ENCODE measurements around the gene TGFBR3L.

DNA sequence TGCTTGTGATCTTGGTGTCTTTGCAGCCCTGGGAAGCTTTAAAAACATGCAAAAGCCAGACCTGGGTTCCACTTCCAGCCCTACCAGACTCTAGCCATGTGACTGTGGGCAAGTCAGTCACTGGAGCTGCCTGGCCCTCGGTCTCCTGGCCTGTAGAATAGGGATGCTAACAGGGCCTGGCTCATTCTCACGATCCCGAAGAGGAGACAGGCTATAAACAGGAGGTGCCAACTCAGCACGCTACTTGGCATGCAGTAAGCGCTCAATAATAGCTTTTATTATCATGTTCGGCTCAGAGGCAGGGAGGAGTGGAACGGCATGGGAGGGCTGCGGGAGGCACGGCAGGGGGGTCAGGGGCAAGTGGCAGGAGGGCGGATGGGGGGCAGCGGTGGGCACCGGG, 9.6 kb downstream of the TGFBR3L start:
- TF ChIP-seq POLR2A (IDR thresholded peaks at IDR 0.05; ENCODE audit: low read depth, low read length) = no peak
- no peak for TF ChIP-seq TAF1 (IDR thresholded peaks at IDR 0.05; ENCODE audit: borderline replicate concordance, low read depth, low read length)
- no peak for TF ChIP-seq POLR2AphosphoS5 (IDR thresholded peaks at IDR 0.05; ENCODE audit: low read depth, low read length)
